Neutrophil (primary cell): Measurements from ENCODE around the gene DNAH3.

Source experiments
- H3K27ac ChIP-seq: fragments of 200-600 bp; sonication (generic); 2 replicates; pipeline ENCODE4 v1.5.1; 2016; ENCODE audit warnings: mild to moderate bottlenecking, moderate library complexity
- H3K27me3 ChIP-seq: fragments of 200-600 bp; sonication (generic); 2 replicates; pipeline ENCODE4 v1.6.0; 2016; ENCODE audit warnings: mild to moderate bottlenecking
- H3K36me3 ChIP-seq: fragments of 200-600 bp; sonication (generic); 2 replicates; pipeline ENCODE4 v1.5.1; 2017
- H3K4me1 ChIP-seq, 2 experiments: fragments of 200-600 bp in 1 of 2; sonication (generic) in 1 of 2; 1 replicate in 1 of 2; 2 replicates in 1 of 2; pipeline versions ENCODE4 v1.5.1 to v1.6.1; 2013 to 2016; ENCODE audit warnings: low read depth in 1 of 2, low read length in 1 of 2, mild to moderate bottlenecking in 1 of 2, moderate library complexity in 1 of 2; ENCODE audit not compliant: control insufficient read depth in 1 of 2, insufficient read depth in 1 of 2
- H3K4me3 ChIP-seq, 2 experiments: fragments of 200-600 bp in 1 of 2; sonication (generic) in 1 of 2; 1 replicate in 1 of 2; 2 replicates in 1 of 2; pipeline ENCODE4 v1.5.1; 2013 to 2016; ENCODE audit warnings: low read depth in 1 of 2, low read length in 1 of 2, mild to moderate bottlenecking in 1 of 2, moderate library complexity in 1 of 2
- H3K9me3 ChIP-seq: fragments of 200-600 bp; sonication (generic); 2 replicates; pipeline ENCODE4 v1.5.1; 2016
- TF ChIP-seq, protein P1 (sequence below): fragments of 200-600 bp; sonication (generic); IDR thresholded peaks from 2 replicates; pipeline ENCODE4 v1.5.1; 2016; ENCODE audit warnings: antibody characterized with exemption

The DNAH3 gene

GRCh38 chr16:20899477-20900298 lies 251.0 kb downstream of the DNAH3 start:
- Histone ChIP-seq H3K4me3 (peak overlapping the region; percentile 88 to 92), H3K27me3 (no peaks in the 10 kb centered on the region), H3K27ac (peak overlapping the region; percentile 97), H3K9me3 (no peaks in the 10 kb centered on the region), H3K4me1 (peaks cover 42 to 48% of the 10 kb centered on the region in 2 experiments), H3K36me3 (peaks cover 5% of the 10 kb centered on the region)
- TF ChIP-seq, protein P1, sequence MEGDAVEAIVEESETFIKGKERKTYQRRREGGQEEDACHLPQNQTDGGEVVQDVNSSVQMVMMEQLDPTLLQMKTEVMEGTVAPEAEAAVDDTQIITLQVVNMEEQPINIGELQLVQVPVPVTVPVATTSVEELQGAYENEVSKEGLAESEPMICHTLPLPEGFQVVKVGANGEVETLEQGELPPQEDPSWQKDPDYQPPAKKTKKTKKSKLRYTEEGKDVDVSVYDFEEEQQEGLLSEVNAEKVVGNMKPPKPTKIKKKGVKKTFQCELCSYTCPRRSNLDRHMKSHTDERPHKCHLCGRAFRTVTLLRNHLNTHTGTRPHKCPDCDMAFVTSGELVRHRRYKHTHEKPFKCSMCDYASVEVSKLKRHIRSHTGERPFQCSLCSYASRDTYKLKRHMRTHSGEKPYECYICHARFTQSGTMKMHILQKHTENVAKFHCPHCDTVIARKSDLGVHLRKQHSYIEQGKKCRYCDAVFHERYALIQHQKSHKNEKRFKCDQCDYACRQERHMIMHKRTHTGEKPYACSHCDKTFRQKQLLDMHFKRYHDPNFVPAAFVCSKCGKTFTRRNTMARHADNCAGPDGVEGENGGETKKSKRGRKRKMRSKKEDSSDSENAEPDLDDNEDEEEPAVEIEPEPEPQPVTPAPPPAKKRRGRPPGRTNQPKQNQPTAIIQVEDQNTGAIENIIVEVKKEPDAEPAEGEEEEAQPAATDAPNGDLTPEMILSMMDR: no peak

GRCh38 chr16:20899071-20899470 lies 251.6 kb downstream of the DNAH3 start:
- TF ChIP-seq, protein P1: no peak
- peaks cover 36 to 42% of the 10 kb centered on the region in 2 experiments for H3K4me1 ChIP-seq
- no peaks in the 10 kb centered on the region for H3K27me3 ChIP-seq
- no peaks in the 10 kb centered on the region for H3K9me3 ChIP-seq
- H3K4me3 ChIP-seq: peak overlapping the region; percentile 88 to 92
- peaks cover 5% of the 10 kb centered on the region for H3K36me3 ChIP-seq
- H3K27ac ChIP-seq: peak overlapping the region; percentile 97

- TF ChIP-seq, protein P1: no peak
- Histone ChIP-seq H3K27ac (no peak overlapping the region), H3K4me1 (peaks cover 25 to 30% of the 10 kb centered on the region in 2 experiments), H3K36me3 (peaks cover 12% of the 10 kb centered on the region), H3K27me3 (no peaks in the 10 kb centered on the region), H3K4me3 (no peak overlapping the region), H3K9me3 (no peaks in the 10 kb centered on the region)
These were observed 252.7 kb downstream of the DNAH3 start for GRCh38 chr16:20897922-20898321.

GRCh38 chr16:20897253-20897897 lies 253.3 kb downstream of the DNAH3 start:
- H3K9me3 ChIP-seq: no peaks in the 10 kb centered on the region
- TF ChIP-seq, protein P1: no peak
- peaks cover 12% of the 10 kb centered on the region for H3K36me3 ChIP-seq
- H3K27me3 ChIP-seq: no peaks in the 10 kb centered on the region
- H3K4me1 ChIP-seq: peaks cover 19 to 25% of the 10 kb centered on the region in 2 experiments
- no peak overlapping the region for H3K4me3 ChIP-seq
- H3K27ac ChIP-seq: no peak overlapping the region

DNA sequence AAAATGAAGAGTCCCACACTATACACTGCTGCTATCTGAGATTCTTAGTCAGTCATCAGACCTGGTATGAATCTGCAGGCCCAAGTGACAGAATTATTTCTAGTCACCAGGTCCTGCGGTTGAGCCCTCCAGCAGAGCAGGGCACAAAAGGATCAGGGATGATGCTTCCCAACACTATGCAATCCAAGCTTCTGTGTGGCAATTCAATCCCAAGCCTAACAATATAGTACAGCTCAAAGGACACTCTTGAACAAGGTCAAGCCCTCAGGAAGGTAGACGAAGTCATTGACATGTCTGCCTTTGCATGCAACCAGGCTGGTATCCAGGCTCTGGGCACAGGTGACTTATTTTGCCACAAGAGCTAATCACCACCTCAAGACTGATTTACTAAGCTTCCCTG lies 256.3 kb downstream of the DNAH3 start:
- TF ChIP-seq, protein P1: no peak
- H3K27me3 ChIP-seq: no peaks in the 10 kb centered on the region
- peaks cover 17% of the 10 kb centered on the region for H3K36me3 ChIP-seq
- no peaks in the 10 kb centered on the region for H3K9me3 ChIP-seq
- H3K27ac ChIP-seq: no peak overlapping the region
- peaks cover 3 to 4% of the 10 kb centered on the region in 2 experiments for H3K4me1 ChIP-seq
- no peak overlapping the region for H3K4me3 ChIP-seq
